ENCODE data around the gene DOCK2.
A peak's percentile ranks its signal among the peaks of the same experiment; 100 is the strongest.

DOCK2 gene

DNA sequence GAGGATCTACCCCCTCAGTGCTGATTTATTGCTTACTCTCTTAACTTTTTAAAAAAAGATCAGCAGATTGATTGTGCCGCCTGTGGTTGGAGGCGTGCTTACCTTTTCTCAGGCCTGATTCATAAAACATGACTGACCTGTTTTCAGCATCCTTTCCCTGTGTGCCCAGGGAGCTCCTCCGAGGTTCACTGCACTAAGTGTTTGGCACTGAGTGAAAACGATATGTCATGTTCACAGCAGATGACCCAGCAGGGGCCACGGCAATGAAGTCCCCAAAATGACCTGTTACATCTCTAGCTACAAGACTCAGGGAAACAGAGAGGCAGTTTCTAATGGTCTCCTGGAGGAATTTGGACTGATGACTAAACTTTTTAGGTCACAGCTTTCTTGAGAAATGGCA is 273.3 kb downstream of the DOCK2 start (continued):
- TF ChIP-seq, protein P1, sequence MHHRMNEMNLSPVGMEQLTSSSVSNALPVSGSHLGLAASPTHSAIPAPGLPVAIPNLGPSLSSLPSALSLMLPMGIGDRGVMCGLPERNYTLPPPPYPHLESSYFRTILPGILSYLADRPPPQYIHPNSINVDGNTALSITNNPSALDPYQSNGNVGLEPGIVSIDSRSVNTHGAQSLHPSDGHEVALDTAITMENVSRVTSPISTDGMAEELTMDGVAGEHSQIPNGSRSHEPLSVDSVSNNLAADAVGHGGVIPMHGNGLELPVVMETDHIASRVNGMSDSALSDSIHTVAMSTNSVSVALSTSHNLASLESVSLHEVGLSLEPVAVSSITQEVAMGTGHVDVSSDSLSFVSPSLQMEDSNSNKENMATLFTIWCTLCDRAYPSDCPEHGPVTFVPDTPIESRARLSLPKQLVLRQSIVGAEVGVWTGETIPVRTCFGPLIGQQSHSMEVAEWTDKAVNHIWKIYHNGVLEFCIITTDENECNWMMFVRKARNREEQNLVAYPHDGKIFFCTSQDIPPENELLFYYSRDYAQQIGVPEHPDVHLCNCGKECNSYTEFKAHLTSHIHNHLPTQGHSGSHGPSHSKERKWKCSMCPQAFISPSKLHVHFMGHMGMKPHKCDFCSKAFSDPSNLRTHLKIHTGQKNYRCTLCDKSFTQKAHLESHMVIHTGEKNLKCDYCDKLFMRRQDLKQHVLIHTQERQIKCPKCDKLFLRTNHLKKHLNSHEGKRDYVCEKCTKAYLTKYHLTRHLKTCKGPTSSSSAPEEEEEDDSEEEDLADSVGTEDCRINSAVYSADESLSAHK (tag by site-specific recombination; IDR thresholded peaks at IDR 0.05), result peak; percentile 86
- TF ChIP-seq ZBTB7A (tag by site-specific recombination; IDR thresholded peaks at IDR 0.05; ENCODE audit: low read depth), result no peak

DNA sequence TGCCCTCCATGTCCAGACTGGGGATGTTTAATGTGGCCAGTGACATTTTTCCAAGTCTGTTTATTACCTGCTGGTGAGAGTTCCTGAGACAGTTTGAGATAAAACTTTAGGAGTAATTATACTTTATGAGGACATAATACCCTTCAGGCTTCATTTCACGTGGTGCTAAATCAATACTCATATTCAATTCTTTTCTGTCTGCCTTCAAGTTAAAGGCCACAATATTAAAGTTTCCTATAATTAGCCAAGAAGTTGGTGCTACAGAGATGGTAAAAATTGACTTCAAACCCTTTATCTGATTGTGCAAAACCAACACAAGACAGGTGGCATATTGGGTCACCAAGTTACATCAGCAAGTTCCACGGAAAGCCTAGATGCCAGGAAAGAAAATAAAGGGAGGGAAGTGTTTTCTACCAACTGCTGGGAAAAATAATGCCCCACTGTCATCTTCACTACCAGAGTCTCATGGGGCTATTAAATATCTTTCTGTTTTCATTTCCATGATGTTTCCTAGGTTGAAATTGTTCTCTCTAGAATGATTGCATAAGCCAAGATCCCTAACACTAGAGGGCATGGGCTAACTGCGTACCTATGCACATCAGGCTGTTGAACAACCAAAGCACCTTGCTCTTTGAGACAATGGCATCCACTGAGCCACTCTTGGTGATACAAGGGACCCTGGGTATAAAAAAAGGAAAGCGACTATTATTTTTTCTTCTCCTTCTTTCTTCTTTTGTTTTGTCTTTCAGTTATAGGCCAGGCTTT is 274.6 kb downstream of the DOCK2 start:
- POLR2A ChIA-PET, result no interaction called here
- CTCF ChIA-PET, result interaction anchor here (1.9 kb wide), 1 partner anchor 69 kb away, joined by 6 read pairs; the partner anchor contains the start of gene INSYN2B
- no peaks in the 10 kb centered on the region for H3K36me3 ChIP-seq (ENCODE audit: control insufficient read depth in 2 of 2, insufficient read depth in 1 of 2, low read length in 2 of 2)
- no peaks in the 10 kb centered on the region for H3K4me1 ChIP-seq (ENCODE audit: control insufficient read depth, insufficient read depth, low read length)
- no peak overlapping the region for H3K4me3 ChIP-seq (ENCODE audit: low read depth, low read length)
- no peak overlapping the region for H3K27ac ChIP-seq (ENCODE audit: extremely low read depth, low read depth, low read length)
- no peaks in the 10 kb centered on the region for H3K9me3 ChIP-seq (ENCODE audit: control insufficient read depth, insufficient read depth, low read depth, low read length)
- TF ChIP-seq, protein P2, sequence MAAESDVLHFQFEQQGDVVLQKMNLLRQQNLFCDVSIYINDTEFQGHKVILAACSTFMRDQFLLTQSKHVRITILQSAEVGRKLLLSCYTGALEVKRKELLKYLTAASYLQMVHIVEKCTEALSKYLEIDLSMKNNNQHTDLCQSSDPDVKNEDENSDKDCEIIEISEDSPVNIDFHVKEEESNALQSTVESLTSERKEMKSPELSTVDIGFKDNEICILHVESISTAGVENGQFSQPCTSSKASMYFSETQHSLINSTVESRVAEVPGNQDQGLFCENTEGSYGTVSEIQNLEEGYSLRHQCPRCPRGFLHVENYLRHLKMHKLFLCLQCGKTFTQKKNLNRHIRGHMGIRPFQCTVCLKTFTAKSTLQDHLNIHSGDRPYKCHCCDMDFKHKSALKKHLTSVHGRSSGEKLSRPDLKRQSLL (tag by site-specific recombination; IDR thresholded peaks at IDR 0.05), result 0 out of 2 replicates have a peak, but pooled peaks have one; percentile 30
- TF ChIP-seq, protein P3, sequence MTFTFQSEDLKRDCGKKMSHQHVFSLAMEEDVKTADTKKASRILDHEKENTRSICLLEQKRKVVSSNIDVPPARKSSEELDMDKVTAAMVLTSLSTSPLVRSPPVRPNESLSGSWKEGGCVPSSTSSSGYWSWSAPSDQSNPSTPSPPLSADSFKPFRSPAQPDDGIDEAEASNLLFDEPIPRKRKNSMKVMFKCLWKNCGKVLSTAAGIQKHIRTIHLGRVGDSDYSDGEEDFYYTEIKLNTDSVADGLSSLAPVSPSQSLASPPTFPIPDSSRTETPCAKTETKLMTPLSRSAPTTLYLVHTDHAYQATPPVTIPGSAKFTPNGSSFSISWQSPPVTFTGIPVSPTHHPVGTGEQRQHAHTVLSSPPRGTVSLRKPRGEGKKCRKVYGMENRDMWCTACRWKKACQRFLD (tag by site-specific recombination; IDR thresholded peaks at IDR 0.05), result no peak
- TF ChIP-seq, protein P4, sequence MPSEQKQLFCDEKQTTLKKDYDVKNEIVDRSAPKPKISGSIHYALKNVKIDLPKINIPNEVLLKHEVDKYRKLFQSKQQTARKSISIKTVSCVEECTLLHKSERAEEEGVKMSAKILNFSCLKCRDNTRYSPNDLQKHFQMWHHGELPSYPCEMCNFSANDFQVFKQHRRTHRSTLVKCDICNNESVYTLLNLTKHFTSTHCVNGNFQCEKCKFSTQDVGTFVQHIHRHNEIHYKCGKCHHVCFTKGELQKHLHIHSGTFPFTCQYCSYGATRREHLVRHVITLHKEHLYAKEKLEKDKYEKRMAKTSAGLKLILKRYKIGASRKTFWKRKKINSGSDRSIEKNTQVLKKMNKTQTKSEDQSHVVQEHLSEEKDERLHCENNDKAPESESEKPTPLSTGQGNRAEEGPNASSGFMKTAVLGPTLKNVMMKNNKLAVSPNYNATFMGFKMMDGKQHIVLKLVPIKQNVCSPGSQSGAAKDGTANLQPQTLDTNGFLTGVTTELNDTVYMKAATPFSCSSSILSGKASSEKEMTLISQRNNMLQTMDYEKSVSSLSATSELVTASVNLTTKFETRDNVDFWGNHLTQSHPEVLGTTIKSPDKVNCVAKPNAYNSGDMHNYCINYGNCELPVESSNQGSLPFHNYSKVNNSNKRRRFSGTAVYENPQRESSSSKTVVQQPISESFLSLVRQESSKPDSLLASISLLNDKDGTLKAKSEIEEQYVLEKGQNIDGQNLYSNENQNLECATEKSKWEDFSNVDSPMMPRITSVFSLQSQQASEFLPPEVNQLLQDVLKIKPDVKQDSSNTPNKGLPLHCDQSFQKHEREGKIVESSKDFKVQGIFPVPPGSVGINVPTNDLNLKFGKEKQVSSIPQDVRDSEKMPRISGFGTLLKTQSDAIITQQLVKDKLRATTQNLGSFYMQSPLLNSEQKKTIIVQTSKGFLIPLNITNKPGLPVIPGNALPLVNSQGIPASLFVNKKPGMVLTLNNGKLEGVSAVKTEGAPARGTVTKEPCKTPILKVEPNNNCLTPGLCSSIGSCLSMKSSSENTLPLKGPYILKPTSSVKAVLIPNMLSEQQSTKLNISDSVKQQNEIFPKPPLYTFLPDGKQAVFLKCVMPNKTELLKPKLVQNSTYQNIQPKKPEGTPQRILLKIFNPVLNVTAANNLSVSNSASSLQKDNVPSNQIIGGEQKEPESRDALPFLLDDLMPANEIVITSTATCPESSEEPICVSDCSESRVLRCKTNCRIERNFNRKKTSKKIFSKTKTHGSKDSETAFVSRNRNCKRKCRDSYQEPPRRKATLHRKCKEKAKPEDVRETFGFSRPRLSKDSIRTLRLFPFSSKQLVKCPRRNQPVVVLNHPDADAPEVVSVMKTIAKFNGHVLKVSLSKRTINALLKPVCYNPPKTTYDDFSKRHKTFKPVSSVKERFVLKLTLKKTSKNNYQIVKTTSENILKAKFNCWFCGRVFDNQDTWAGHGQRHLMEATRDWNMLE (tag by site-specific recombination; conservative IDR thresholded peaks at IDR 0.05; ENCODE audit: low read depth), result peak; percentile 22; the same call in 1 of the 2 replicates
- TF ChIP-seq, protein P5, sequence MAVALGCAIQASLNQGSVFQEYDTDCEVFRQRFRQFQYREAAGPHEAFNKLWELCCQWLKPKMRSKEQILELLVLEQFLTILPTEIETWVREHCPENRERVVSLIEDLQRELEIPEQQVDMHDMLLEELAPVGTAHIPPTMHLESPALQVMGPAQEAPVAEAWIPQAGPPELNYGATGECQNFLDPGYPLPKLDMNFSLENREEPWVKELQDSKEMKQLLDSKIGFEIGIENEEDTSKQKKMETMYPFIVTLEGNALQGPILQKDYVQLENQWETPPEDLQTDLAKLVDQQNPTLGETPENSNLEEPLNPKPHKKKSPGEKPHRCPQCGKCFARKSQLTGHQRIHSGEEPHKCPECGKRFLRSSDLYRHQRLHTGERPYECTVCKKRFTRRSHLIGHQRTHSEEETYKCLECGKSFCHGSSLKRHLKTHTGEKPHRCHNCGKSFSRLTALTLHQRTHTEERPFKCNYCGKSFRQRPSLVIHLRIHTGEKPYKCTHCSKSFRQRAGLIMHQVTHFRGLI (tag by site-specific recombination; IDR thresholded peaks at IDR 0.05), result no peak
- TF ChIP-seq FEZF1 (tag by site-specific recombination; IDR thresholded peaks at IDR 0.05), result peak; percentile 76
- TF ChIP-seq, protein P6, sequence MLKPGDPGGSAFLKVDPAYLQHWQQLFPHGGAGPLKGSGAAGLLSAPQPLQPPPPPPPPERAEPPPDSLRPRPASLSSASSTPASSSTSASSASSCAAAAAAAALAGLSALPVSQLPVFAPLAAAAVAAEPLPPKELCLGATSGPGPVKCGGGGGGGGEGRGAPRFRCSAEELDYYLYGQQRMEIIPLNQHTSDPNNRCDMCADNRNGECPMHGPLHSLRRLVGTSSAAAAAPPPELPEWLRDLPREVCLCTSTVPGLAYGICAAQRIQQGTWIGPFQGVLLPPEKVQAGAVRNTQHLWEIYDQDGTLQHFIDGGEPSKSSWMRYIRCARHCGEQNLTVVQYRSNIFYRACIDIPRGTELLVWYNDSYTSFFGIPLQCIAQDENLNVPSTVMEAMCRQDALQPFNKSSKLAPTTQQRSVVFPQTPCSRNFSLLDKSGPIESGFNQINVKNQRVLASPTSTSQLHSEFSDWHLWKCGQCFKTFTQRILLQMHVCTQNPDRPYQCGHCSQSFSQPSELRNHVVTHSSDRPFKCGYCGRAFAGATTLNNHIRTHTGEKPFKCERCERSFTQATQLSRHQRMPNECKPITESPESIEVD (tag by site-specific recombination; IDR thresholded peaks at IDR 0.05), result peak; percentile 89
- TF ChIP-seq KLF8 (tag by site-specific recombination; IDR thresholded peaks at IDR 0.05), result no peak
- TF ChIP-seq ZNF629 (tag by site-specific recombination; IDR thresholded peaks at IDR 0.05), result 0 out of 2 replicates have a peak, but pooled peaks have one; percentile 18
- no peak for TF ChIP-seq ZBTB1 (tag by site-specific recombination; IDR thresholded peaks at IDR 0.05)
- TF ChIP-seq, protein P7, sequence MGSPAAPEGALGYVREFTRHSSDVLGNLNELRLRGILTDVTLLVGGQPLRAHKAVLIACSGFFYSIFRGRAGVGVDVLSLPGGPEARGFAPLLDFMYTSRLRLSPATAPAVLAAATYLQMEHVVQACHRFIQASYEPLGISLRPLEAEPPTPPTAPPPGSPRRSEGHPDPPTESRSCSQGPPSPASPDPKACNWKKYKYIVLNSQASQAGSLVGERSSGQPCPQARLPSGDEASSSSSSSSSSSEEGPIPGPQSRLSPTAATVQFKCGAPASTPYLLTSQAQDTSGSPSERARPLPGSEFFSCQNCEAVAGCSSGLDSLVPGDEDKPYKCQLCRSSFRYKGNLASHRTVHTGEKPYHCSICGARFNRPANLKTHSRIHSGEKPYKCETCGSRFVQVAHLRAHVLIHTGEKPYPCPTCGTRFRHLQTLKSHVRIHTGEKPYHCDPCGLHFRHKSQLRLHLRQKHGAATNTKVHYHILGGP (tag by site-specific recombination; IDR thresholded peaks at IDR 0.05), result 0 out of 2 replicates have a peak, but pooled peaks have one; percentile 42
- no peak for TF ChIP-seq ZBTB17 (tag by site-specific recombination; IDR thresholded peaks at IDR 0.05)
- TF ChIP-seq BCL11B (tag by site-specific recombination; IDR thresholded peaks at IDR 0.05; ENCODE audit: low read depth), result no peak
- no peak for TF ChIP-seq GLI4 (tag by site-specific recombination; IDR thresholded peaks at IDR 0.05)
- TF ChIP-seq HOXA7 (CRISPR knock-in tag; IDR thresholded peaks at IDR 0.05; ENCODE audit: borderline replicate concordance), result no peak
- TF ChIP-seq ZNF24 (tag by site-specific recombination; IDR thresholded peaks at IDR 0.05), result 0 out of 2 replicates have a peak, but pooled peaks have one; percentile 34
- TF ChIP-seq ZNF677 (tag by site-specific recombination; IDR thresholded peaks at IDR 0.05), result no peak
- no peak for TF ChIP-seq ZNF184 (tag by site-specific recombination; IDR thresholded peaks at IDR 0.05)
- TF ChIP-seq ZNF510 (tag by site-specific recombination; IDR thresholded peaks at IDR 0.05; ENCODE audit: insufficient replicate concordance), result no peak

Measured in HEK293 (cell line).